Measurements from ENCODE around the gene APOD. TPM values are rescaled to one million over a fixed set of nuclear protein-coding genes. Genes with fewer than 3 reads are reported as not detected.
"Not testable (repeated sequence)": the region's sequence is repeated elsewhere in the genome, so short reads cannot be mapped to it uniquely, and the experiment has no call there.

APOD gene
- total RNA-seq, 2 donors from 2014 or later, result not detected

DNA sequence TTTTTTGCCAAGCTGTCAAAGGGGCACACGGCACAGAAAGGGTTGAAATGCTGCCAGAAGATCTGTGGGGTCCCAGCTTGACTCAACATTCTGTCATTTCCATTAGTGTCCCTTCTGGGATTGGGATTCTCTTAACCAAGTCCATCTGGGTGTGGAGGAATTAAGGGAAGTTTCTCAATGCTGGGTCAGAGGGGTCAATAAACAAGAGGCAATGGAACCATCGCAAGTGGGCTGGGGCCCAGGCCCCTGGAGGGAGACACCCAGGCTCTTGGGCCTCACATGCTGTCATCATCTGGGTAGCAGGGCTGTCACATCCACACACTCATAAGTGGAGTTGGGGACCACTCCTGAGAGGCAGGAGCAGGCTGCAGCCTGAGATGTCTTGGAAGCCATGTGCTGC is 8.1 kb upstream of the APOD start:
- WGBS, 2 experiments (ENCODE audit: insufficient coverage in 1 of 2, insufficient read length in 1 of 2), result 89 to 91% methylated on average over 1 to 2 of the region's 2 CpGs

DNA sequence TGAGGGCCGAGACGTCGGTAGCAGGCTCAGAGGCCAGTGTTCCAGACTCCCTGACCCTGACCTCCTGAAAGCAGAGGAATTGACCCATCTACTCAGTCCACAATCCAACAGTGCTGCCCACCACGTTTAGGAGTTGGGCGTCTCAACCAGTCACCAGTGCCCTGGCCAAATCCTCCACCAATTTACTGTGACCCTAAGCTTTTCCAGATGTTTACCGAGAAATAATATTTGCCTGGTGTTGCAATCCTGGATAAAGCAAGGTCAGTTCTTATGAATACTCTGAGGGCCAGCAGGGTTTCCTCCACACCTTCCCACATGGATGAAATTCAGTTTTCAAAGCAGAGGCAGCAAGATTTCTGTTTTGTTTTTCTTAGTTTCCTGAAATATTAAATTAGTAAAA is 7.5 kb upstream of the APOD start:
- H3K9me3 Mint-ChIP-seq, result no peaks in the 10 kb centered on the region
- peaks cover 22% of the 10 kb centered on the region for H3K9me3 ChIP-seq (ENCODE audit: control insufficient read depth, low read length)
- 89 to 90% methylated on average over 3 to 6 of the region's 6 CpGs for WGBS, 2 experiments (ENCODE audit: insufficient coverage in 1 of 2, insufficient read length in 1 of 2)

More for the DNA sequence above, 8.1 kb upstream of the APOD start:
- TF ChIP-seq, protein P1, sequence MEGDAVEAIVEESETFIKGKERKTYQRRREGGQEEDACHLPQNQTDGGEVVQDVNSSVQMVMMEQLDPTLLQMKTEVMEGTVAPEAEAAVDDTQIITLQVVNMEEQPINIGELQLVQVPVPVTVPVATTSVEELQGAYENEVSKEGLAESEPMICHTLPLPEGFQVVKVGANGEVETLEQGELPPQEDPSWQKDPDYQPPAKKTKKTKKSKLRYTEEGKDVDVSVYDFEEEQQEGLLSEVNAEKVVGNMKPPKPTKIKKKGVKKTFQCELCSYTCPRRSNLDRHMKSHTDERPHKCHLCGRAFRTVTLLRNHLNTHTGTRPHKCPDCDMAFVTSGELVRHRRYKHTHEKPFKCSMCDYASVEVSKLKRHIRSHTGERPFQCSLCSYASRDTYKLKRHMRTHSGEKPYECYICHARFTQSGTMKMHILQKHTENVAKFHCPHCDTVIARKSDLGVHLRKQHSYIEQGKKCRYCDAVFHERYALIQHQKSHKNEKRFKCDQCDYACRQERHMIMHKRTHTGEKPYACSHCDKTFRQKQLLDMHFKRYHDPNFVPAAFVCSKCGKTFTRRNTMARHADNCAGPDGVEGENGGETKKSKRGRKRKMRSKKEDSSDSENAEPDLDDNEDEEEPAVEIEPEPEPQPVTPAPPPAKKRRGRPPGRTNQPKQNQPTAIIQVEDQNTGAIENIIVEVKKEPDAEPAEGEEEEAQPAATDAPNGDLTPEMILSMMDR (conservative IDR thresholded peaks at IDR 0.05), result no peak
- H3K36me3 ChIP-seq (ENCODE audit: control insufficient read depth, insufficient read depth, low read length), result no peaks in the 10 kb centered on the region
- peaks cover 5% of the 10 kb centered on the region for H3K27me3 Mint-ChIP-seq (ENCODE audit: insufficient read depth)
- H3K9me3 Mint-ChIP-seq, result no peaks in the 10 kb centered on the region
- H3K27ac Mint-ChIP-seq, result no peak overlapping the region
- no peaks in the 10 kb centered on the region for H3K36me3 Mint-ChIP-seq (ENCODE audit: low read depth)
- H3K4me3 ChIP-seq (ENCODE audit: low read length), result no peak overlapping the region
- H3K27me3 ChIP-seq (ENCODE audit: control insufficient read depth, insufficient read depth, low read length, poor library complexity, severe bottlenecking), result no peaks in the 10 kb centered on the region
- no peaks in the 10 kb centered on the region for H3K4me1 ChIP-seq (ENCODE audit: control insufficient read depth, insufficient read depth, low read length)
- no peak for DNase-seq
- H3K27ac ChIP-seq (ENCODE audit: low read depth, low read length), result no peak overlapping the region
- no peaks in the 10 kb centered on the region for H3K4me1 Mint-ChIP-seq
- peaks cover 22% of the 10 kb centered on the region for H3K9me3 ChIP-seq (ENCODE audit: control insufficient read depth, low read length)
- H3K9ac ChIP-seq (ENCODE audit: extremely low read depth, low read length, poor library complexity, severe bottlenecking), result no peak overlapping the region
- H3K4me3 Mint-ChIP-seq, result no peak overlapping the region

DNA sequence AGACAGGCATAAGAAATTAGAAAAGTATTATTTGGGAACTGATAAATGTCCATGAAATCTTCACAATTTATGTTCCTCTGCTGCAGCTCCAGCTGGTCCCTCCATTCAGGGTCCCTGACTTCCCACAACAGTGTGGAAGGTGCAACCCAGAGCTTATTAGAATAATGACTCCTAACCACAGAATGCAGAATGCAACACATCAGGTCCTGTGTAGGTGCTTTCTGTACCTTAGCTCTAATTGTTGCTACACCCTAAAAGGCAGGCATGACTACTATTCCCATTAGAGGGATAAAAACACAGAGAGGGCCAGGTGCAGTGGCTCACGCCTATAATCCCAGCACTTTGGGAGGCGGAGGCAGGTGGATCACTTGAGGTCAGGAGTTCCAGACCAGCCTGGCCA is 6.6 kb upstream of the APOD start:
- H3K4me1 Mint-ChIP-seq; H3K36me3 ChIP-seq (ENCODE audit: control insufficient read depth, insufficient read depth, low read length); H3K9ac ChIP-seq (ENCODE audit: extremely low read depth, low read length, poor library complexity, severe bottlenecking); H3K9me3 Mint-ChIP-seq; DNase-seq; H3K4me3 ChIP-seq (ENCODE audit: low read length); H3K4me1 ChIP-seq (ENCODE audit: control insufficient read depth, insufficient read depth, low read length); H3K27me3 ChIP-seq (ENCODE audit: control insufficient read depth, insufficient read depth, low read length, poor library complexity, severe bottlenecking); H3K36me3 Mint-ChIP-seq (ENCODE audit: low read depth); H3K27ac ChIP-seq (ENCODE audit: low read depth, low read length); H3K27ac Mint-ChIP-seq; H3K4me3 Mint-ChIP-seq; H3K27me3 Mint-ChIP-seq (ENCODE audit: insufficient read depth): not testable (repeated sequence)
- H3K9me3 ChIP-seq (ENCODE audit: control insufficient read depth, low read length), result peaks cover 22% of the 10 kb centered on the region
- WGBS, 2 experiments (ENCODE audit: insufficient coverage in 1 of 2, insufficient read length in 1 of 2), result 92 to 95% methylated on average over 2 of the region's 2 CpGs

More for the DNA sequence above, 7.5 kb upstream of the APOD start:
- H3K27me3 ChIP-seq (ENCODE audit: control insufficient read depth, insufficient read depth, low read length, poor library complexity, severe bottlenecking), result no peaks in the 10 kb centered on the region
- no peak overlapping the region for H3K27ac ChIP-seq (ENCODE audit: low read depth, low read length)
- no peak for DNase-seq
- no peak overlapping the region for H3K4me3 ChIP-seq (ENCODE audit: low read length)
- Mint-ChIP-seq H3K36me3 (ENCODE audit: low read depth) (no peaks in the 10 kb centered on the region), H3K27me3 (ENCODE audit: insufficient read depth) (peaks cover 5% of the 10 kb centered on the region), H3K27ac (no peak overlapping the region), H3K4me1 (no peaks in the 10 kb centered on the region), H3K4me3 (no peak overlapping the region)
- no peaks in the 10 kb centered on the region for H3K36me3 ChIP-seq (ENCODE audit: control insufficient read depth, insufficient read depth, low read length)
- H3K4me1 ChIP-seq (ENCODE audit: control insufficient read depth, insufficient read depth, low read length), result no peaks in the 10 kb centered on the region
- H3K9ac ChIP-seq (ENCODE audit: extremely low read depth, low read length, poor library complexity, severe bottlenecking), result no peak overlapping the region
- TF ChIP-seq, protein P1 (conservative IDR thresholded peaks at IDR 0.05), result no peak

DNA sequence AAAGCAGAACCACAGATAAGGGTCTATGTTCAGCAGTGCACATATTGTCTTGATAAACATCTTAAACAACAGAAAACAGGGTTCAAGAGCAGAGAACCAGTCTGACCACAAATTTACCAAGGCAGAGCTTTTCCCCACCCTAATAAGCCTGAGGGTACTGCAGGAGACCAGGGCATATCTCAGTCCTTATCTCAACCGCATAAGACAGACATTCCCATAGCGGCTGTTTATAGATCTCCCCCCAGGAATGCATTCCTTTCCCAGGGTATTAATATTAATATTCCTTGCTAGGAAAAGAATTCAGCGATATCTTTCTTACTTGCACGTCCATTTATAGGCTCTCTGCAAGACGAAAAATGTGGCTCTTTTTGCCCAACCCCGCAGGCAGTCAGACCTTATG is 6.1 kb upstream of the APOD start:
- not testable (repeated sequence) for H3K27ac ChIP-seq (ENCODE audit: low read depth, low read length); H3K9ac ChIP-seq (ENCODE audit: extremely low read depth, low read length, poor library complexity, severe bottlenecking); H3K36me3 ChIP-seq (ENCODE audit: control insufficient read depth, insufficient read depth, low read length); H3K27ac Mint-ChIP-seq; H3K4me3 Mint-ChIP-seq; H3K36me3 Mint-ChIP-seq (ENCODE audit: low read depth); DNase-seq; H3K4me1 ChIP-seq (ENCODE audit: control insufficient read depth, insufficient read depth, low read length); H3K9me3 Mint-ChIP-seq; H3K4me1 Mint-ChIP-seq; H3K27me3 Mint-ChIP-seq (ENCODE audit: insufficient read depth); H3K4me3 ChIP-seq (ENCODE audit: low read length); H3K27me3 ChIP-seq (ENCODE audit: control insufficient read depth, insufficient read depth, low read length, poor library complexity, severe bottlenecking)
- WGBS, 2 experiments (ENCODE audit: insufficient coverage in 1 of 2, insufficient read length in 1 of 2), result 68 to 75% methylated on average over 6 of the region's 6 CpGs
- H3K9me3 ChIP-seq (ENCODE audit: control insufficient read depth, low read length), result peaks cover 22% of the 10 kb centered on the region
